ENCODE results near the gene ARHGEF4.
A peak's percentile ranks its signal among the peaks of the same experiment; 100 is the strongest.

GRCh38 chr2:130848526-130849210 lies 12.0 kb downstream of the ARHGEF4 start:
- TF ChIP-seq CTCF (IDR thresholded peaks at IDR 0.05 in 2 of 3, conservative IDR thresholded peaks at IDR 0.05 in 1 of 3; ENCODE audit: borderline replicate concordance in 1 of 3, insufficient read depth in 1 of 3, low read depth in 2 of 3, low read length in 2 of 3) (0 out of 6 replicates have a peak, but pooled peaks of 1 of the 3 experiments have one; percentile 6), POLR2AphosphoS5 (IDR thresholded peaks at IDR 0.05; ENCODE audit: low read depth, low read length) (no peak), EZH2 (IDR thresholded peaks at IDR 0.05) (no peak), FOSL1 (IDR thresholded peaks at IDR 0.05; ENCODE audit: low read depth) (no peak), POLR2A (IDR thresholded peaks at IDR 0.05; ENCODE audit: borderline replicate concordance, extremely low read depth, insufficient read depth, insufficient read length) (no peak), MAX (IDR thresholded peaks at IDR 0.05) (no peak), ZBTB33 (IDR thresholded peaks at IDR 0.05; ENCODE audit: extremely low read depth, insufficient replicate concordance, low read length) (no peak), YY1 (IDR thresholded peaks at IDR 0.05; ENCODE audit: extremely low read depth, insufficient replicate concordance, low read depth, low read length) (no peak), RAD21 (IDR thresholded peaks at IDR 0.05; ENCODE audit: low read depth) (no peak), ZFX (IDR thresholded peaks at IDR 0.05) (no peak), EZH2phosphoT487 (IDR thresholded peaks at IDR 0.05; ENCODE audit: borderline replicate concordance) (no peak)

Measured in HCT116 (cell line).